ENCODE measurements around the gene NAV3. TPM values are rescaled to one million over a fixed set of nuclear protein-coding genes. Genes with fewer than 3 reads are reported as not detected.

Gene NAV3
- total RNA-seq, 5 donors from 2014 or later (not counting 1 experiment from before 2014, with no cell fraction given) = 0.26 TPM; not detected in 4

DNA sequence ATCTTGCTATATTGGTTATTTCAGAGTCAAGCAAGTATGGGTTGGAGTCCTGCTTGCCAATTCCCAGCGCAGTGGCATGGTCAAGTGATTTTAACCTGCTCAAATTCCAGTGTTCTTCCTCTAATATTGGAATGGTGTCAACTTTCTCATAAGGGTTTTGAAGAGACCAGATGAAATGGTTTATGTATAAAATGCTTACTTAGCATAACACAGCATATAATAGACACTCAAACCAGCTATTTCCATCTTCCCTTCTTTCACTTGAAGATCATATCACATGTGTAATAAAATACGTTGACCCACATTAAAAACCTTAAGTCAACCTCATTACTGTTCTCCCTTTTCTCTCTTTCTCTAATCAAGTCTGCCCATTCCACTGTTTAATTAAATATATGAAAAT, 144.0 kb downstream of the NAV3 start:
- Histone ChIP-seq H3K27me3 (replicated peaks in 1 of 2; ENCODE audit: control insufficient read depth in 2 of 2, extremely low read depth in 1 of 2, insufficient read depth in 2 of 2, low read length in 1 of 2) (no peaks in the 10 kb centered on the region), H3K36me3 (ENCODE audit: control insufficient read depth in 2 of 2, extremely low read depth in 1 of 2, insufficient read depth in 1 of 2, low read length in 1 of 2) (no peaks in the 10 kb centered on the region), H3K27ac (ENCODE audit: low read length) (no peak overlapping the region), H3K9me3 (no peaks in the 10 kb centered on the region), H3K4me3 (ENCODE audit: control insufficient read depth in 1 of 2, extremely low read depth in 1 of 2, low read length in 1 of 2) (no peak overlapping the region), H3K4me1 (ENCODE audit: control insufficient read depth in 1 of 2, extremely low read depth in 1 of 2, insufficient read depth in 2 of 2, low read length in 2 of 2) (no peaks in the 10 kb centered on the region)
- ChIA-PET POLR2A (no interaction called here), CTCF (interaction anchor here in 1 of 2 donors (0.7 kb wide), 1 partner anchor 15 kb away, joined by 3 read pairs; no protein-coding TSS in a partner anchor)
- Mint-ChIP-seq H3K27me3 (no peaks in the 10 kb centered on the region), H3K4me3 (no peak overlapping the region), H3K27ac (no peak overlapping the region), H3K4me1 (no peaks in the 10 kb centered on the region), H3K36me3 (no peaks in the 10 kb centered on the region), H3K9me3 (peaks cover 7 to 12% (median 11%) of the 10 kb centered on the region in 3 donors)
- no CpG with 5 or more reads among the region's 2 CpGs for WGBS (ENCODE audit: insufficient coverage)
- DNase-seq = no peak
- ATAC-seq (replicated peaks in 1 of 4) = no peak

DNA sequence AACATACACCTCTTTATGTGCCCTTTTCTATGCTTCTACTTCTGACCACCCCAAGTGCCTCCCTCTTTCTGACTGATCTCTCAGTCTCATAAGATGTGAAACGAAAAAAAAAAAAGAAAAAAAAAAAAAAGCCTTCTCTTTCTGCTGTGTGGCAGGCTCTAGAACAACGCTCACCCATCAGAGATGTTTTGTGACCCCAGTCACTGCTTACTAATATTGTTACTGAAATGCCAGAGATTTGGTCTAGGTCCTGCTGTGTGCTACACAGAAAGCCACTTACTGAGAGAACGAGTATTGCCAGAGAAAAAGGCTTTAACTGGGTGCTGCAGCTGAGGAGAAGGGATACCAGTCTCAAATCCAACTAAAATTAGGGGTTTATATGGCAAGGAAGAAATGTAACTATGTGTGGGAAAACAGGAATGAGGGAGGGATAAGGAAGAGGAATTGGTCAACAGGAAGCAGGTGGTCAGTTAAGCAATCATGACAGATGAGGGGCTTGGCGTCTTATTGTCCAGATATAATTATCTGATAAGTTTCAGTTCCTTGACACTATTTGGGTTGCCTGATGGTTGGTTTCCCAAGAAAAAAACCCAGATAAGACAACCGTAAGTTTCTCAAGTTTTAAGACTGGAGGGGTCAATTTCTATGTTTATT, 149.0 kb downstream of the NAV3 start:
- Histone ChIP-seq H3K4me3 (ENCODE audit: control insufficient read depth in 1 of 2, extremely low read depth in 1 of 2, low read length in 1 of 2) (no peak overlapping the region), H3K36me3 (ENCODE audit: control insufficient read depth in 2 of 2, extremely low read depth in 1 of 2, insufficient read depth in 1 of 2, low read length in 1 of 2) (no peaks in the 10 kb centered on the region), H3K27me3 (replicated peaks in 1 of 2; ENCODE audit: control insufficient read depth in 2 of 2, extremely low read depth in 1 of 2, insufficient read depth in 2 of 2, low read length in 1 of 2) (no peaks in the 10 kb centered on the region), H3K27ac (ENCODE audit: low read length) (no peak overlapping the region), H3K9me3 (no peaks in the 10 kb centered on the region), H3K4me1 (ENCODE audit: control insufficient read depth in 1 of 2, extremely low read depth in 1 of 2, insufficient read depth in 2 of 2, low read length in 2 of 2) (no peaks in the 10 kb centered on the region)
- H3K4me3 Mint-ChIP-seq = no peak overlapping the region
- no peak overlapping the region for H3K27ac Mint-ChIP-seq
- POLR2A ChIA-PET = interaction anchor here in 1 of 2 donors (0.7 kb wide), 1 partner anchor 90 kb away, joined by 6 read pairs; no protein-coding TSS in a partner anchor
- no peaks in the 10 kb centered on the region for H3K27me3 Mint-ChIP-seq
- CTCF ChIA-PET = no interaction called here
- H3K36me3 Mint-ChIP-seq = no peaks in the 10 kb centered on the region
- ATAC-seq (replicated peaks in 1 of 4) = no peak
- peaks cover 10 to 20% (median 11%) of the 10 kb centered on the region in 3 donors for H3K9me3 Mint-ChIP-seq
- WGBS (ENCODE audit: insufficient coverage) = no CpG with 5 or more reads among the region's 5 CpGs
- DNase-seq = no peak
- H3K4me1 Mint-ChIP-seq = no peaks in the 10 kb centered on the region

DNA sequence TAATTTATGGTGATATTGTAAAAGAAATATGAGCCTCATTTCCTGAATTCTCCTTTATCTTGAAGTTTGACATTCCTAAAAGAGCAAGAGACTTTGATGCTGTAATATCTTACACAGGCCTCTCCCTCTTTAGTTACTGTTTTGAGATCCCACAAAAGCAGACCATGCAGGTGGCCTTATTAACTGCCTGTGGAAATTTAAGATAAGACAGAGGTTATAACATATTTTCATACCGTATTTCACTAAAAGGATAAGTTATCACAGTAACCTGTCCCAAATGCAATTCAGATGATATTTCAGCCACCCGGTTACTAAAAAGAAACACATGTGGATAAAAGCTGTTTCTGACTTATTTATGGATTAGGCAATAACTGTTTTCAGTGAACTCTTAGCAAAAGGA, 150.1 kb downstream of the NAV3 start:
- CTCF ChIA-PET = interaction anchor here in 1 of 2 donors (0.7 kb wide), 1 partner anchor 21 kb away, joined by 3 read pairs; no protein-coding TSS in a partner anchor
- POLR2A ChIA-PET = interaction anchor here in 1 of 2 donors (0.6 kb wide), 1 partner anchor 754 kb away, joined by 3 read pairs; no protein-coding TSS in a partner anchor
- no peak for DNase-seq
- Histone ChIP-seq H3K27me3 (replicated peaks in 1 of 2; ENCODE audit: control insufficient read depth in 2 of 2, extremely low read depth in 1 of 2, insufficient read depth in 2 of 2, low read length in 1 of 2) (no peaks in the 10 kb centered on the region), H3K9me3 (no peaks in the 10 kb centered on the region), H3K4me1 (ENCODE audit: control insufficient read depth in 1 of 2, extremely low read depth in 1 of 2, insufficient read depth in 2 of 2, low read length in 2 of 2) (no peaks in the 10 kb centered on the region), H3K4me3 (ENCODE audit: control insufficient read depth in 1 of 2, extremely low read depth in 1 of 2, low read length in 1 of 2) (no peak overlapping the region), H3K36me3 (ENCODE audit: control insufficient read depth in 2 of 2, extremely low read depth in 1 of 2, insufficient read depth in 1 of 2, low read length in 1 of 2) (no peaks in the 10 kb centered on the region), H3K27ac (ENCODE audit: low read length) (no peak overlapping the region)
- Mint-ChIP-seq H3K27me3 (no peaks in the 10 kb centered on the region), H3K4me1 (no peaks in the 10 kb centered on the region), H3K9me3 (peaks cover 7 to 16% (median 8%) of the 10 kb centered on the region in 3 donors), H3K36me3 (no peaks in the 10 kb centered on the region), H3K27ac (no peak overlapping the region), H3K4me3 (no peak overlapping the region)
- WGBS (ENCODE audit: insufficient coverage) = no CpG with 5 or more reads among the region's 2 CpGs
- no peak for ATAC-seq (replicated peaks in 1 of 4)

DNA sequence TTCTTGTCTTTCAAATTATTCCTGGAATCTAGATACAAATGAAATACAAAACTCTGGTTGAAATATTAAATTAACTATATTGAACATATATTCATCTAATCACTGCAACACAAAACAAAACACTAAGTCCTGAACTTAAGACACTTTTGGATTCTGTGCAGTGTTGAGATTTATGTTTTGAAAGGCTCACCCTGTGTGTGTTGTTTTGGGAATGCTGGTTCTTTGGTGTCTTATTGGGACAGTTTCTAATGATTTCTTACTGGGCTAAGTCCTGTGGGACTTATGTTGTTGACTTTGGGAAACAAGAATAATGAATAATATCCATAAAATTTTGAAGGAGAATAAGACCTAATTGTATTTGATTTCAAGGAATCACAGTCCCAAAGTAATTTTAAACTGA, 153.2 kb downstream of the NAV3 start:
- Mint-ChIP-seq H3K4me3 (no peak overlapping the region), H3K4me1 (no peaks in the 10 kb centered on the region), H3K27ac (no peak overlapping the region), H3K27me3 (no peaks in the 10 kb centered on the region), H3K36me3 (no peaks in the 10 kb centered on the region), H3K9me3 (peaks cover 0 to 12% (median 3%) of the 10 kb centered on the region in 3 donors)
- Histone ChIP-seq H3K9me3 (no peaks in the 10 kb centered on the region), H3K27ac (ENCODE audit: low read length) (no peak overlapping the region), H3K27me3 (replicated peaks in 1 of 2; ENCODE audit: control insufficient read depth in 2 of 2, extremely low read depth in 1 of 2, insufficient read depth in 2 of 2, low read length in 1 of 2) (no peaks in the 10 kb centered on the region), H3K4me1 (ENCODE audit: control insufficient read depth in 1 of 2, extremely low read depth in 1 of 2, insufficient read depth in 2 of 2, low read length in 2 of 2) (no peaks in the 10 kb centered on the region), H3K36me3 (ENCODE audit: control insufficient read depth in 2 of 2, extremely low read depth in 1 of 2, insufficient read depth in 1 of 2, low read length in 1 of 2) (no peaks in the 10 kb centered on the region), H3K4me3 (ENCODE audit: control insufficient read depth in 1 of 2, extremely low read depth in 1 of 2, low read length in 1 of 2) (no peak overlapping the region)
- CTCF ChIA-PET = no interaction called here
- no peak for DNase-seq
- no peak for ATAC-seq (replicated peaks in 1 of 4)
- POLR2A ChIA-PET = no interaction called here

DNA sequence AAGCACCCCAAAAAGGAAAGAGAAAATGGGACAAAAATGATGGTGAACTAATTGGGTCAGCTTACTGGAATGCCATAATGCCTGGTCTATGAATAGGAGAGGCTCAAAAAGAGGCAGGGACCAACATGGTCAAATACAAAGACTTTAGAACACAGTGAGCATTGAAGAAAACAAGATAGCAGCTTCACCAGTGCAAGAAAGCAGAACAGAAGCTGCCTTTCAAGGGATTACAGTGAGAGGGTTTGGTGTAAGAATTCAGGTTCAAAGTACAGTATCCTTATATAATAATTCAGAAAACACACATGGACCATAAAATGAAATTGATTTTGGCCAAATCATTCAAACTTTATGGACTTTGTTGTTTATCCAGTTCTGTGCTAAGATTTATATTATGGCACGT, 162.1 kb downstream of the NAV3 start:
- H3K27me3 Mint-ChIP-seq = no peaks in the 10 kb centered on the region
- ATAC-seq (replicated peaks in 1 of 4) (no peak), DNase-seq (no peak)
- H3K36me3 Mint-ChIP-seq = no peaks in the 10 kb centered on the region
- H3K9me3 ChIP-seq = no peaks in the 10 kb centered on the region
- H3K27ac ChIP-seq (ENCODE audit: low read length) = no peak overlapping the region
- no peak overlapping the region for H3K27ac Mint-ChIP-seq
- H3K36me3 ChIP-seq (ENCODE audit: control insufficient read depth in 2 of 2, extremely low read depth in 1 of 2, insufficient read depth in 1 of 2, low read length in 1 of 2) = no peaks in the 10 kb centered on the region
- H3K9me3 Mint-ChIP-seq = peaks cover under 1 to 11% (median 8%) of the 10 kb centered on the region in 3 donors
- POLR2A ChIA-PET = no interaction called here
- CTCF ChIA-PET = no interaction called here
- H3K4me1 Mint-ChIP-seq = no peaks in the 10 kb centered on the region
- H3K27me3 ChIP-seq (replicated peaks in 1 of 2; ENCODE audit: control insufficient read depth in 2 of 2, extremely low read depth in 1 of 2, insufficient read depth in 2 of 2, low read length in 1 of 2) = no peaks in the 10 kb centered on the region
- H3K4me3 Mint-ChIP-seq = no peak overlapping the region
- WGBS (ENCODE audit: insufficient coverage) = no CpG with 5 or more reads among the region's 1 CpG
- H3K4me1 ChIP-seq (ENCODE audit: control insufficient read depth in 1 of 2, extremely low read depth in 1 of 2, insufficient read depth in 2 of 2, low read length in 2 of 2) = no peaks in the 10 kb centered on the region
- H3K4me3 ChIP-seq (ENCODE audit: control insufficient read depth in 1 of 2, extremely low read depth in 1 of 2, low read length in 1 of 2) = no peak overlapping the region

DNA sequence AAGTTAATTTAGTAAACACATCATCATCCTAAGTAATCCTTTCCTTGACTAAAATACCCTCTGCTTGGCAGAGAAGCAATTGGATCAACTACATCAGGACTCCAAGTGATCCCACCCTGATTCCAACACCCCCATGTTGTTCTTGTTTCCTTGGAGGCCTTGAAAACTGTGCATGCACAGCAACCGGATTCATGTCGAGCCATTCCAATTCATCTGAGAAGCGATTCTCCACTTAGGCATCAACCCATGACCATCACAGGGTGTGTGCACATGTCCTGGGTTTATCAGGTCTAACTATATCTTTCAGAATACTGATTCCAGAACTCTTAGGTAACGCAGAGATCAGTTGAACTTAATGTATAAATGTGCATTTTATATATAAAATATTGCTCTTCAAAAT, 163.0 kb downstream of the NAV3 start:
- Histone ChIP-seq H3K9me3 (no peaks in the 10 kb centered on the region), H3K27me3 (replicated peaks in 1 of 2; ENCODE audit: control insufficient read depth in 2 of 2, extremely low read depth in 1 of 2, insufficient read depth in 2 of 2, low read length in 1 of 2) (no peaks in the 10 kb centered on the region), H3K36me3 (ENCODE audit: control insufficient read depth in 2 of 2, extremely low read depth in 1 of 2, insufficient read depth in 1 of 2, low read length in 1 of 2) (no peaks in the 10 kb centered on the region), H3K4me3 (ENCODE audit: control insufficient read depth in 1 of 2, extremely low read depth in 1 of 2, low read length in 1 of 2) (no peak overlapping the region), H3K4me1 (ENCODE audit: control insufficient read depth in 1 of 2, extremely low read depth in 1 of 2, insufficient read depth in 2 of 2, low read length in 2 of 2) (no peaks in the 10 kb centered on the region), H3K27ac (ENCODE audit: low read length) (no peak overlapping the region)
- Mint-ChIP-seq H3K27ac (no peak overlapping the region), H3K9me3 (peaks cover 0 to 11% (median 8%) of the 10 kb centered on the region in 3 donors), H3K27me3 (no peaks in the 10 kb centered on the region), H3K4me3 (no peak overlapping the region), H3K4me1 (no peaks in the 10 kb centered on the region), H3K36me3 (no peaks in the 10 kb centered on the region)
- ChIA-PET POLR2A (no interaction called here), CTCF (no interaction called here)
- 100% methylated on average over 1 of the region's 4 CpGs for WGBS (ENCODE audit: insufficient coverage)
- DNase-seq (no peak), ATAC-seq (replicated peaks in 1 of 4) (no peak)
